HG03108 (cell line): Measurements from ENCODE around the gene LYZ.
A peak's percentile ranks its signal among the peaks of the same experiment; 100 is the strongest.
"Not testable (repeated sequence)": the region's sequence is repeated elsewhere in the genome, so short reads cannot be mapped to it uniquely, and the experiment has no call there.

Experiments used
- ATAC-seq: cut with Tn5 transposase; IDR thresholded peaks from one replicate; pipeline ENCODE4 v1.9.1; 2021; ENCODE audit warnings: moderate library complexity; ENCODE audit not compliant: unreplicated experiment

Gene LYZ

GRCh38 chr12:69348162-69348938 is at the start of gene LYZ:
TSS of gene LYZ (plus strand) at chr12:69348381. CDS start at chr12:69348409, 28 bp downstream.
- ATAC-seq: no peak

GRCh38 chr12:69298947-69299346 is 49.2 kb upstream of the LYZ start:
- no peak for ATAC-seq

- no peak for ATAC-seq
Observed at GRCh38 chr12:69304284-69304683, 43.9 kb upstream of the LYZ start.

- no peak for ATAC-seq
Observed at GRCh38 chr12:69309461-69309860, 38.7 kb upstream of the LYZ start.

- ATAC-seq: no peak
Observed at GRCh38 chr12:69313209-69313608, 35.0 kb upstream of the LYZ start.

GRCh38 chr12:69316784-69317183 is 31.4 kb upstream of the LYZ start:
- not testable (repeated sequence) for ATAC-seq

- ATAC-seq: not testable (repeated sequence)
Observed at GRCh38 chr12:69317233-69317632, 30.9 kb upstream of the LYZ start.

- ATAC-seq: no peak
Observed at GRCh38 chr12:69318225-69318624, 30.0 kb upstream of the LYZ start.

GRCh38 chr12:69321351-69321750 is 26.8 kb upstream of the LYZ start:
- no peak for ATAC-seq

- peak; percentile 69 for ATAC-seq
Observed at GRCh38 chr12:69324797-69325466, 23.2 kb upstream of the LYZ start.

GRCh38 chr12:69328426-69328825 is 19.8 kb upstream of the LYZ start:
- no peak for ATAC-seq

GRCh38 chr12:69329669-69330428 is 18.3 kb upstream of the LYZ start:
- no peak for ATAC-seq

GRCh38 chr12:69330475-69331473 is 17.4 kb upstream of the LYZ start:
- peak; percentile 76 for ATAC-seq

GRCh38 chr12:69331519-69331908 is 16.7 kb upstream of the LYZ start:
- ATAC-seq: no peak

- ATAC-seq: no peak
Observed at GRCh38 chr12:69331909-69332684, 16.1 kb upstream of the LYZ start.

GRCh38 chr12:69332815-69333358 is 15.3 kb upstream of the LYZ start:
- ATAC-seq: no peak

- ATAC-seq: no peak
Observed at GRCh38 chr12:69334158-69334557, 14.0 kb upstream of the LYZ start.

- ATAC-seq: no peak
Observed at GRCh38 chr12:69337311-69338090, 10.7 kb upstream of the LYZ start.
